ENCODE measurements around the gene KIAA1671. TPM values are rescaled to one million over a fixed set of nuclear protein-coding genes. Genes with fewer than 3 reads are reported as not detected.

KIAA1671 gene
- total and polyA plus RNA-seq, 9 of the 15 experiments (the other 6 are each of a cell fraction or from before 2014, with no cell fraction given): under 0.01 to 0.11 (median 0.02) TPM; not detected in 5

DNA sequence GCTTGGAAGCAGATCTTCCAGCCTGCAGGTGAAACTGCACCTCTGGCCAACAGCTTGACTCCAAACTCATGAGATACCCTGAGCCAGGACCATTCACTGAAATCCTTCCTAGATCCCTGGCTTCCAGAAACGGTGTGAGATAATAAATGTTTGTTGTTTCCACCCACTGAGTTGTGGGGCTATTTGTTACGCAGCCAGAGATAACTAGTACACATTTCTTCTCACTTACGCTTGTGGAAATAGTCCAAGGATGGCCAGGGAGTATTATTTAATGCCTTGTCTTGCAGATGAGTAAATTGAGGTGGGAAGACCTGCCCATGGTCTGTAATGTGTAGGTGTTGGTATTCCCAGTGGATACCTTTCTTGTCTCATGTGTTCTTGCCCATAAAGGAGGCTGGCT, 171.2 kb downstream of the KIAA1671 start:
- Histone ChIP-seq H3K4me2 (ENCODE audit: insufficient read depth, low read length) (no peak overlapping the region), H3K27me3 (ENCODE audit: control insufficient read depth in 2 of 2, insufficient read depth in 2 of 2, low read length in 2 of 2) (peaks cover 0 to 3% of the 10 kb centered on the region in 2 experiments; a peak in 2 of 5 replicates), H3K36me3 (ENCODE audit: control insufficient read depth, insufficient read depth, low read length) (no peaks in the 10 kb centered on the region), H3K9me1 (ENCODE audit: control insufficient read depth, insufficient read depth, low read length) (no peaks in the 10 kb centered on the region), H3K9ac (ENCODE audit: insufficient read depth in 1 of 2, low read depth in 2 of 2, low read length in 2 of 2) (no peak overlapping the region), H4K20me1 (replicated peaks; ENCODE audit: control insufficient read depth, insufficient read depth, low read length) (no peaks in the 10 kb centered on the region), H3K79me2 (ENCODE audit: control insufficient read depth, insufficient read depth, low read length) (no peaks in the 10 kb centered on the region), H3K4me3 (no peak overlapping the region), H3K27ac (ENCODE audit: extremely low read depth, low read depth, low read length) (no peak overlapping the region), H3K4me1 (replicated peaks in 1 of 2; ENCODE audit: control insufficient read depth in 2 of 2, insufficient read depth in 2 of 2, low read length in 2 of 2) (no peaks in the 10 kb centered on the region), H3K9me3 (replicated peaks; ENCODE audit: control insufficient read depth, insufficient read depth, low read depth, low read length) (no peaks in the 10 kb centered on the region), H2AFZ (ENCODE audit: low read depth, low read length) (no peak overlapping the region)
- CTCF ChIA-PET (ENCODE audit: low intra/inter-chr PET ratio): no interaction called here
- intact Hi-C loops (cut with micrococcal nuclease): no loop called here
- TF ChIP-seq JUND (IDR thresholded peaks at IDR 0.05; ENCODE audit: borderline replicate concordance, low read depth, low read length): no peak
- no peak for TF ChIP-seq JUND (tag; IDR thresholded peaks at IDR 0.05; ENCODE audit: borderline replicate concordance, low read depth, low read length)
- TF ChIP-seq, protein P1, sequence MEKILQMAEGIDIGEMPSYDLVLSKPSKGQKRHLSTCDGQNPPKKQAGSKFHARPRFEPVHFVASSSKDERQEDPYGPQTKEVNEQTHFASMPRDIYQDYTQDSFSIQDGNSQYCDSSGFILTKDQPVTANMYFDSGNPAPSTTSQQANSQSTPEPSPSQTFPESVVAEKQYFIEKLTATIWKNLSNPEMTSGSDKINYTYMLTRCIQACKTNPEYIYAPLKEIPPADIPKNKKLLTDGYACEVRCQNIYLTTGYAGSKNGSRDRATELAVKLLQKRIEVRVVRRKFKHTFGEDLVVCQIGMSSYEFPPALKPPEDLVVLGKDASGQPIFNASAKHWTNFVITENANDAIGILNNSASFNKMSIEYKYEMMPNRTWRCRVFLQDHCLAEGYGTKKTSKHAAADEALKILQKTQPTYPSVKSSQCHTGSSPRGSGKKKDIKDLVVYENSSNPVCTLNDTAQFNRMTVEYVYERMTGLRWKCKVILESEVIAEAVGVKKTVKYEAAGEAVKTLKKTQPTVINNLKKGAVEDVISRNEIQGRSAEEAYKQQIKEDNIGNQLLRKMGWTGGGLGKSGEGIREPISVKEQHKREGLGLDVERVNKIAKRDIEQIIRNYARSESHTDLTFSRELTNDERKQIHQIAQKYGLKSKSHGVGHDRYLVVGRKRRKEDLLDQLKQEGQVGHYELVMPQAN (IDR thresholded peaks at IDR 0.05; ENCODE audit: borderline replicate concordance): no peak
- no peak for TF ChIP-seq ETS1 (conservative IDR thresholded peaks at IDR 0.05; ENCODE audit: control insufficient read depth, low read depth, low read length)
- no peak for TF ChIP-seq CGGBP1 (CRISPR knock-in tag; IDR thresholded peaks at IDR 0.05)
- peak; percentile 21 for TF ChIP-seq RBM25 (IDR thresholded peaks at IDR 0.05; ENCODE audit: low read depth, low read length, severe bottlenecking)
- no peak for TF ChIP-seq BACH1 (tag; IDR thresholded peaks at IDR 0.05)
- in situ Hi-C loops (cut with MboI): no loop called here
- POLR2A ChIA-PET: no interaction called here
- DNase-seq (ENCODE audit: extremely low read depth in 1 of 4, low spot score in 3 of 4) (no peak), ATAC-seq (no peak), FAIRE-seq (no peak)
- 12% methylated on average over 3 of the region's 3 CpGs for WGBS (ENCODE audit: insufficient coverage, low coverage, missing lambda C conversion rate)
- BruUV-seq (replicated peaks): no TSS peak
